Neural cell (in vitro differentiated cells): ENCODE data around the gene TMEM220. TPM values are rescaled to one million over a fixed set of nuclear protein-coding genes. Genes with fewer than 3 reads are reported as not detected.

Source experiments
- H2AFZ ChIP-seq: fragments of 200-600, 300-800 bp; sonication (generic), shearing (Covaris generic); 2 replicates; pipeline ENCODE4 v1.6.0; 2014; ENCODE audit warnings: low read depth, mild to moderate bottlenecking, antibody characterized with exemption, low read length, moderate library complexity
- H3F3A ChIP-seq: fragments of 200-600 bp; shearing (Covaris generic); 2 replicates; pipeline ENCODE4 v1.6.1; 2016; ENCODE audit warnings: mild to moderate bottlenecking, moderate library complexity, mixed read lengths, antibody characterized with exemption, low read length; ENCODE audit not compliant: insufficient read depth, poor library complexity, severe bottlenecking
- H3K27ac ChIP-seq: fragments of 200-600, 300-800 bp; sonication (generic), shearing (Covaris generic); 2 replicates; pipeline ENCODE4 v1.5.1; 2014; ENCODE audit warnings: mild to moderate bottlenecking, low read length, moderate library complexity
- H3K27me3 ChIP-seq: fragments of 300-800, 200-600 bp; sonication (generic), shearing (Covaris generic); 2 replicates; pipeline ENCODE4 v1.6.0; 2014; ENCODE audit warnings: mild to moderate bottlenecking, low read depth, low read length, moderate library complexity; ENCODE audit not compliant: insufficient read depth
- H3K36me3 ChIP-seq: fragments of 300-800, 200-600 bp; sonication (generic), shearing (Covaris generic); 2 replicates; pipeline ENCODE4 v1.5.1; 2014; ENCODE audit warnings: mild to moderate bottlenecking, antibody characterized with exemption, low read length, moderate library complexity; ENCODE audit not compliant: insufficient read depth
- H3K4me2 ChIP-seq: fragments of 300-800, 200-600 bp; sonication (generic), shearing (Covaris generic); 2 replicates; pipeline ENCODE4 v1.6.0; 2014; ENCODE audit warnings: mild to moderate bottlenecking, low read length
- H3K4me3 ChIP-seq: fragments of 300-800, 200-600 bp; sonication (generic), shearing (Covaris generic); 2 replicates; pipeline ENCODE4 v1.5.1; 2014; ENCODE audit warnings: mild to moderate bottlenecking, low read length, moderate library complexity
- H3K79me2 ChIP-seq: fragments of 200-600 bp; shearing (Covaris generic); replicated peaks from 2 replicates; pipeline ENCODE4 v1.6.0; 2014; ENCODE audit warnings: mild to moderate bottlenecking, low read length, moderate library complexity; ENCODE audit not compliant: insufficient read depth
- H3K9ac ChIP-seq: fragments of 300-800, 200-600 bp; sonication (generic), shearing (Covaris generic); 2 replicates; pipeline ENCODE4 v1.6.1; 2016; ENCODE audit warnings: mild to moderate bottlenecking, low read length, mixed read lengths
- H3K9me2 ChIP-seq: fragments of 200-600 bp; shearing (Covaris generic); 2 replicates; pipeline ENCODE4 v1.6.1; 2016; ENCODE audit warnings: mild to moderate bottlenecking, low read length, mixed read lengths; ENCODE audit not compliant: insufficient read depth
- H3K9me3 ChIP-seq: fragments of 200-600, 300-800 bp; sonication (generic), shearing (Covaris generic); 2 replicates; pipeline ENCODE4 v1.6.1; 2016; ENCODE audit warnings: mild to moderate bottlenecking, mixed run types, low read length, moderate library complexity, mixed read lengths
- H4K20me1 ChIP-seq: fragments of 200-600 bp; shearing (Covaris generic); 2 replicates; pipeline ENCODE4 v1.6.1; 2016; ENCODE audit warnings: mild to moderate bottlenecking, mixed run types; ENCODE audit not compliant: insufficient read depth
- EP300 ChIP-seq: fragments of 450-650 bp; conservative IDR thresholded peaks from 2 replicates; pipeline ENCODE4 v1.6.1; 2014; ENCODE audit warnings: antibody characterized with exemption, mild to moderate bottlenecking, moderate library complexity; ENCODE audit not compliant: poor library complexity, severe bottlenecking
- EZH2 ChIP-seq: fragments of 200-600, 300-800 bp; shearing (Covaris generic), sonication (generic); IDR thresholded peaks from 2 replicates; pipeline ENCODE4 v1.6.1; 2014; ENCODE audit warnings: antibody characterized with exemption, low read length, borderline replicate concordance, mild to moderate bottlenecking; ENCODE audit not compliant: insufficient read depth, poor library complexity, severe bottlenecking
- MXI1 ChIP-seq: fragments of 450-650 bp; conservative IDR thresholded peaks from 2 replicates; pipeline ENCODE4 v1.6.1; 2014; ENCODE audit warnings: antibody characterized with exemption, mild to moderate bottlenecking; ENCODE audit not compliant: poor library complexity, severe bottlenecking
- POLR2AphosphoS5 ChIP-seq: IDR thresholded peaks from 2 replicates; pipeline ENCODE4 v1.6.1; 2012
- RAD21 ChIP-seq: fragments of 450-650 bp; conservative IDR thresholded peaks from 2 replicates; pipeline ENCODE4 v1.6.1; 2014; ENCODE audit warnings: antibody characterized with exemption, mild to moderate bottlenecking, moderate library complexity
- SMC3 ChIP-seq: fragments of 450-650 bp; conservative IDR thresholded peaks from 2 replicates; pipeline ENCODE4 v1.6.1; 2014; ENCODE audit warnings: antibody characterized with exemption, mild to moderate bottlenecking, moderate library complexity; ENCODE audit not compliant: poor library complexity
- TAF1 ChIP-seq: IDR thresholded peaks from 2 replicates; pipeline ENCODE4 v1.6.1; 2012; ENCODE audit warnings: low read depth
- polyA plus RNA-seq: library from polyadenylated mRNA; depleted of rRNA; stranded (reverse); fragments of >200 nt; gene quantifications from 2 replicates; pipeline ENCODE4 v1.2.3, GENCODE V29; 2014
- TF ChIP-seq, protein P1 (sequence below): fragments of 450-650 bp; IDR thresholded peaks from 2 replicates; pipeline ENCODE4 v1.5.1; 2014; ENCODE audit warnings: antibody characterized with exemption, mild to moderate bottlenecking, moderate library complexity; ENCODE audit not compliant: poor library complexity, severe bottlenecking
- TF ChIP-seq, protein P2 (sequence below): IDR thresholded peaks from 2 replicates; pipeline ENCODE4 v1.6.1; 2012; ENCODE audit warnings: borderline replicate concordance

Gene TMEM220
- polyA plus RNA-seq, 1 donor from 2014 or later = not detected

DNA sequence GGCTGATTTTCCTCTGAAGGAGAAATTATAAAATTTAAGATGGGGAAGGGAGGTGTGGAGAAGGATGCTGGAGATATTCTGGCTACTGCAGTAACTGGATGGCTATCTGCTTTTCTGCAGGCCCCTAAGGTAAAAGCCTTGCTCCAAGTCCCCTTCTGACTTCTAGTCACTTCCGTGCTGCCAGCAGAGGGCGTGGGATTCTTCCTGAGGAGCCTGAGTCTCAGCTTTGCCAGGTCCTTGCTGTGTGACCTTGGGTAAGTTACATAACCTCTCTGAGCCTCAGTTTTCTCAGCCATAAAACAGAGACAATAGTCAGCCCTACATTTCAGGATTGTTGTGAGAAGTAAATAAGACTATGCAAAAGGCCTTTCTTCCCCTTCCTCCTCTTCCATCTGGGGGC lies 24.3 kb upstream of the TMEM220 start:
- no peak overlapping the region for H3K4me2 ChIP-seq
- H4K20me1 ChIP-seq = no peaks in the 10 kb centered on the region
- H3K27ac ChIP-seq = no peak overlapping the region
- no peaks in the 10 kb centered on the region for H3K27me3 ChIP-seq
- no peaks in the 10 kb centered on the region for H3K79me2 ChIP-seq
- no peak overlapping the region for H3K9ac ChIP-seq
- H3F3A ChIP-seq = peaks cover 4% of the 10 kb centered on the region
- TF ChIP-seq SMC3 (no peak), EZH2 (no peak), MXI1 (no peak), RAD21 (no peak), POLR2AphosphoS5 (no peak), TAF1 (no peak), EP300 (no peak)
- TF ChIP-seq, protein P1, sequence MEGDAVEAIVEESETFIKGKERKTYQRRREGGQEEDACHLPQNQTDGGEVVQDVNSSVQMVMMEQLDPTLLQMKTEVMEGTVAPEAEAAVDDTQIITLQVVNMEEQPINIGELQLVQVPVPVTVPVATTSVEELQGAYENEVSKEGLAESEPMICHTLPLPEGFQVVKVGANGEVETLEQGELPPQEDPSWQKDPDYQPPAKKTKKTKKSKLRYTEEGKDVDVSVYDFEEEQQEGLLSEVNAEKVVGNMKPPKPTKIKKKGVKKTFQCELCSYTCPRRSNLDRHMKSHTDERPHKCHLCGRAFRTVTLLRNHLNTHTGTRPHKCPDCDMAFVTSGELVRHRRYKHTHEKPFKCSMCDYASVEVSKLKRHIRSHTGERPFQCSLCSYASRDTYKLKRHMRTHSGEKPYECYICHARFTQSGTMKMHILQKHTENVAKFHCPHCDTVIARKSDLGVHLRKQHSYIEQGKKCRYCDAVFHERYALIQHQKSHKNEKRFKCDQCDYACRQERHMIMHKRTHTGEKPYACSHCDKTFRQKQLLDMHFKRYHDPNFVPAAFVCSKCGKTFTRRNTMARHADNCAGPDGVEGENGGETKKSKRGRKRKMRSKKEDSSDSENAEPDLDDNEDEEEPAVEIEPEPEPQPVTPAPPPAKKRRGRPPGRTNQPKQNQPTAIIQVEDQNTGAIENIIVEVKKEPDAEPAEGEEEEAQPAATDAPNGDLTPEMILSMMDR = no peak
- TF ChIP-seq, protein P2, sequence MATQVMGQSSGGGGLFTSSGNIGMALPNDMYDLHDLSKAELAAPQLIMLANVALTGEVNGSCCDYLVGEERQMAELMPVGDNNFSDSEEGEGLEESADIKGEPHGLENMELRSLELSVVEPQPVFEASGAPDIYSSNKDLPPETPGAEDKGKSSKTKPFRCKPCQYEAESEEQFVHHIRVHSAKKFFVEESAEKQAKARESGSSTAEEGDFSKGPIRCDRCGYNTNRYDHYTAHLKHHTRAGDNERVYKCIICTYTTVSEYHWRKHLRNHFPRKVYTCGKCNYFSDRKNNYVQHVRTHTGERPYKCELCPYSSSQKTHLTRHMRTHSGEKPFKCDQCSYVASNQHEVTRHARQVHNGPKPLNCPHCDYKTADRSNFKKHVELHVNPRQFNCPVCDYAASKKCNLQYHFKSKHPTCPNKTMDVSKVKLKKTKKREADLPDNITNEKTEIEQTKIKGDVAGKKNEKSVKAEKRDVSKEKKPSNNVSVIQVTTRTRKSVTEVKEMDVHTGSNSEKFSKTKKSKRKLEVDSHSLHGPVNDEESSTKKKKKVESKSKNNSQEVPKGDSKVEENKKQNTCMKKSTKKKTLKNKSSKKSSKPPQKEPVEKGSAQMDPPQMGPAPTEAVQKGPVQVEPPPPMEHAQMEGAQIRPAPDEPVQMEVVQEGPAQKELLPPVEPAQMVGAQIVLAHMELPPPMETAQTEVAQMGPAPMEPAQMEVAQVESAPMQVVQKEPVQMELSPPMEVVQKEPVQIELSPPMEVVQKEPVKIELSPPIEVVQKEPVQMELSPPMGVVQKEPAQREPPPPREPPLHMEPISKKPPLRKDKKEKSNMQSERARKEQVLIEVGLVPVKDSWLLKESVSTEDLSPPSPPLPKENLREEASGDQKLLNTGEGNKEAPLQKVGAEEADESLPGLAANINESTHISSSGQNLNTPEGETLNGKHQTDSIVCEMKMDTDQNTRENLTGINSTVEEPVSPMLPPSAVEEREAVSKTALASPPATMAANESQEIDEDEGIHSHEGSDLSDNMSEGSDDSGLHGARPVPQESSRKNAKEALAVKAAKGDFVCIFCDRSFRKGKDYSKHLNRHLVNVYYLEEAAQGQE = no peak
- H3K4me3 ChIP-seq = no peak overlapping the region
- no peaks in the 10 kb centered on the region for H3K9me2 ChIP-seq
- no peaks in the 10 kb centered on the region for H3K36me3 ChIP-seq
- no peak overlapping the region for H2AFZ ChIP-seq
- no peaks in the 10 kb centered on the region for H3K9me3 ChIP-seq

DNA sequence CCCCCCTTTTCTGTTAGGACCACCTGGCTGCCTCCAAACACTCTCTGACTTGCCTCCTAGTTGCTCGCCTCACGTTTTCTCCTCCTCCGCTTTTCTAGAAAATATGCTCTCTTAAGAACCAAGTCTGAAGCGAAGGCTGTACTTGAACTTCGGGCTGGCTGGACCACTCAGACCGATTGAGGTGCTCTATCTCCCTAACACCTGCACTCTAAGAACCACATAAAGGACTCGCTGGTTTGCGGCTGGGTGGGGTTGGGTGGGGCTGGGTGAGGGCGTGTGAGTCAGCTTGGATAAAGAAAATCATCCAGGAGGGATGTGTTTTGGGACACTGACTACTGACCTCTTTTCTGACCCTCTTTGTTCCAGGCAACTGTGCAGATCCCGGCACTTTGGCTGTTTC lies 22.9 kb upstream of the TMEM220 start:
- H3F3A ChIP-seq = peaks cover 4% of the 10 kb centered on the region
- no peak overlapping the region for H3K9ac ChIP-seq
- no peaks in the 10 kb centered on the region for H4K20me1 ChIP-seq
- H2AFZ ChIP-seq = no peak overlapping the region
- TF ChIP-seq TAF1 (no peak), SMC3 (no peak), EZH2 (no peak), EP300 (no peak), POLR2AphosphoS5 (no peak), RAD21 (no peak), MXI1 (no peak)
- TF ChIP-seq, protein P1 = no peak
- TF ChIP-seq, protein P2 = no peak
- H3K9me2 ChIP-seq = no peaks in the 10 kb centered on the region
- no peaks in the 10 kb centered on the region for H3K27me3 ChIP-seq
- H3K36me3 ChIP-seq = no peaks in the 10 kb centered on the region
- no peak overlapping the region for H3K4me3 ChIP-seq
- no peaks in the 10 kb centered on the region for H3K9me3 ChIP-seq
- H3K27ac ChIP-seq = no peak overlapping the region
- no peaks in the 10 kb centered on the region for H3K79me2 ChIP-seq
- H3K4me2 ChIP-seq = no peak overlapping the region
